Regular cardiac myocyte (primary cell): Measurements from ENCODE around the gene ZNF430. TPM values are rescaled to one million over a fixed set of nuclear protein-coding genes. Genes with fewer than 3 reads are reported as not detected.

Experiments used
- total RNA-seq: library from RNA; depleted of rRNA; stranded (reverse); fragments of >200 nt; gene quantifications from 2 replicates; pipeline ENCODE4 v1.2.3, GENCODE V29; 2014

The ZNF430 gene
- total RNA-seq = 5.0 and 8.7 TPM in 2 replicates

DNA sequence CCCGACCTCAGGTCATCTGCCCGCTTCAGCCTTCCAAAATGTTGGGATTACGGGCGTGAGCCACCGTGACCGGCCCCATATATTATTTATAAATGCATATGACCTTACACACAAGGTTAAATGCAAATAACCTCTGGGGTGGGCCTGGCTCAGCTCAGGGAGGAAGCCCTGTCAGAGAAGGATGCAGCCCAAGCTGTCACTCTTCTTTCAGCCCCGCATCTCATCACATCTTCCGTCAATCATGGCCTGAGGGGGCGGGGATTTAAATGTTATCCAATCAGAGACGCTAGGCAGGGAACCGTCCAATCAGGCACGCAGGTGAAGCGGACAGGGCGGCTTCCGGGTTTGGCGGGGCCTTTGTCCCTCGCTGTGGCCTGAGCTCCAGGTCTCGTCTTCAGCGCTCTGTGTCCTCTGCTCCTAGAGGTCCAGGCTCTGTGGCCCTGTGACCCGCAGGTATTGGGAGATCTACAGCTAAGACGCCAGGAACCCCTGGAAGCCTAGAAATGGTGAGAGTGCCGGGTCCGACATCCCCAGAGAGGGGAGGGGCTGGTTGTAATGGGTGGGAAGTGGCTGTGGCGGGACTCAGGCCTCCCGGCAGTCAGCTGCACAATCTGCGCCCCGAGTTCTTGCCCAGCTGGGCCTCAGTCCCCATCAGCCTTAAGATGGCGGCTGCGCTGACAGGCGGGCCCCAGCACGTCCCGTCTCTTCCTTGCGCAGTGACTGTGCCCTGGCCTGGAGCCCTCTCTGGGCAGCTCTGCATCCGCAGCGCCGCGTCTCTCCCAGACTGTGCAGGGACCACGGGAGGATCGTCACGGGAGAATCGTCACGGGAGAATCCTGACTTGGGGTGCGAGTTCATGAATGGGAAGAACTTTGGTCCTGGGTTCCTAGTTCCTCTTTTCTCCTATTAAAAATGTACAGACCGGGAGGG is at the start of gene ZNF430:
Gene ZNF430, plus strand, starts transcription at position 360 of the 930 bp plus-strand sequence. Its CDS starts 144 bp downstream, at position 504.

DNA sequence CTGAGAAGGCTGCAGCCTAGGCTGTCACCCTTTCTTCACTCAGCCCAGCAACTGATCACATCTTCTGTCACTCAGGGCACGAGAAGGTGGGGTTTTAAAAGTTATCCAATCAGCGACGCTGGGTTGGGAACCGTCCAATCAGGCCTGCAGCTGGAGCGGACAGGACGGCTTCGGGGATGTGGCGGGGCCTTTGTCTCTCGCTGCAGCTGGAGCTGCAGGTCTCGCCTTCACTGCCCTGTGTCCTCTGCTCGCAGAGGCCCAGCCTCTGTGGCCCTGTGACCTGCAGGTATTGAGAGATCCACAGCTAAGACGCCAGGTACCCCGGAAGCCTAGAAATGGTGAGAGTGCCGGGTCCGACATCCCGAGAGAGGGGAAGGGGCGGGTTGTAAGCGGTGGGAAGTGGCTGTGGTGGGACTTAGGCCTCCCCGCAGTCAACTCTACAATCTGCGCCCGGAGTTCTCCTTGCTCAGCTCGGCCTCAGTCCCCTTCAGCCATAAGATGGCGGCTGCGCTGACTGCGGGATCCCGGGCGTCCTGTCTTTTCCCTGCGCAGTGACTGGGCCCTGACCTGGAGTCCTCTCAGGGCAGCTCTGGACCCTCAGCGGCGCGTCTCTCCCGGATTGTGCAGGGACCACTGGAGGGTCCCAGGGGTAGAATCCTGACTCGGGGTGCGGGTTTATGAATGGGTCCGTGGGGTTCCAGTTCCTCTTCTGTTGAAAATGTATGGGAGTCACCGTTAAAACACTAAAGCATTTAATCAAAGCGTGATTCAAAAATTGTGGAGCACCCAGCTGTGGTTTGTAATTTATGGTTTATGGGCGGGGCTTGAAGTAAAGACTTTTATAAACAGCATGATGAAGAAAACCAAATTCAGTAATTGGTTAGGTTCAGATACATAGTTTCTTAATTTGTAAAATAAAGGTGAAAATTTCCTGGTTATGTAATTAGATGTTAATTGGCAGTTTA is 61.8 kb downstream of the ZNF430 start, which contains the start of gene ZNF714:
Gene ZNF714, plus strand, starts transcription at position 193 of the 965 bp plus-strand sequence. CDS start 16,066 bp downstream, outside the sequence.

Other genes starting within 250 kb of the ZNF430 start
- 1.4 and 2.3 TPM in 2 replicates for gene ZNF66, start 244.4 kb upstream of the ZNF430 start, total RNA-seq
- 4.8 and 11.9 TPM in 2 replicates for gene ZNF85, start 97.4 kb upstream of the ZNF430 start, total RNA-seq
- 3.1 and 9.2 TPM in 2 replicates for gene ZNF714, start 61.5 kb downstream of the ZNF430 start, total RNA-seq
- gene ZNF431, start 121.4 kb downstream of the ZNF430 start, total RNA-seq = 2.3 and 7.0 TPM in 2 replicates